HG02588 (cell line): ENCODE results near the gene VPS4A.

Experiments used
- ATAC-seq: cut with Tn5 transposase; IDR thresholded peaks from one replicate; pipeline ENCODE4 v1.9.1; 2021; ENCODE audit warnings: mild to moderate bottlenecking, moderate library complexity; ENCODE audit not compliant: unreplicated experiment

The VPS4A gene

GRCh38 chr16:69306031-69306430 lies 5.1 kb upstream of the VPS4A start:
- ATAC-seq: no peak

- no peak for ATAC-seq
Measured at GRCh38 chr16:69307091-69307490, 4.1 kb upstream of the VPS4A start.

DNA sequence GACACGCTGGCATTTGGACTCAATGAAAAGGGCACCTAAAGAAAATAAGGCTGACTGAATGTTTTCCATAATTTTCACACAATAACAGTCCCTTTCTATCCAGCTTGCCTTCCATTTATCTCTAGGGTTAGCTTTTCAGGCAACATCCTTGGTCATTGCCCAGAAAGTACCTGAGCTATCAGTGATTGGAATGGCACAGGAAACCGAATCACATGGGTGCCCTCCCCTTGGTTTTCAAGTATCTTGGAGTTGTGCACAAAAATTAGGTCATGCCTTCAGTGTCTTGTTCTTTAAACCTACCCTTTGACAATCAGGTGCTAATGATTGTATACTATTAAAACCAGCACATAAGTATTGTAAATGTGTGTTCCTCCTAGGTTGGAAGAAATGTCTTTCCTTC lies 3.3 kb upstream of the VPS4A start:
- no peak for ATAC-seq

DNA sequence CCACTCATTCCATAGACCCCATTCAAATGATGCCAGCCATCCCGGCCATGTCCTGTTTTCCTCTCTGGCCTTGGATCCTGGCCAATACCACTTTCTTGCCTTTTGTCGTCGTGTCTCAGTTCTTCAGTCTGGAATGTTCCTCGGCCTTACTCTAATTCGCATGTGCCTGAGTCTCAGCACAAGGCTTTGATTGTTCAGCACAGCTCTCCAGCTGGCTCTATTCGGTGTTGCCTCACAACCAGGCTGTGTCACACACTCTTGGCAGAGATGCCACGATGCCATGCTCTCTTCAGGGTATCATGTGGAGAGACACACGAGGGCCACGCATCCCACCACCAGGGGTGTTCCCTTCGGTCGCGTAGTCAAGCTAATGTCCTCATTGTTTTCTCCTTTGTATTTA lies 1.8 kb upstream of the VPS4A start:
- no peak for ATAC-seq

DNA sequence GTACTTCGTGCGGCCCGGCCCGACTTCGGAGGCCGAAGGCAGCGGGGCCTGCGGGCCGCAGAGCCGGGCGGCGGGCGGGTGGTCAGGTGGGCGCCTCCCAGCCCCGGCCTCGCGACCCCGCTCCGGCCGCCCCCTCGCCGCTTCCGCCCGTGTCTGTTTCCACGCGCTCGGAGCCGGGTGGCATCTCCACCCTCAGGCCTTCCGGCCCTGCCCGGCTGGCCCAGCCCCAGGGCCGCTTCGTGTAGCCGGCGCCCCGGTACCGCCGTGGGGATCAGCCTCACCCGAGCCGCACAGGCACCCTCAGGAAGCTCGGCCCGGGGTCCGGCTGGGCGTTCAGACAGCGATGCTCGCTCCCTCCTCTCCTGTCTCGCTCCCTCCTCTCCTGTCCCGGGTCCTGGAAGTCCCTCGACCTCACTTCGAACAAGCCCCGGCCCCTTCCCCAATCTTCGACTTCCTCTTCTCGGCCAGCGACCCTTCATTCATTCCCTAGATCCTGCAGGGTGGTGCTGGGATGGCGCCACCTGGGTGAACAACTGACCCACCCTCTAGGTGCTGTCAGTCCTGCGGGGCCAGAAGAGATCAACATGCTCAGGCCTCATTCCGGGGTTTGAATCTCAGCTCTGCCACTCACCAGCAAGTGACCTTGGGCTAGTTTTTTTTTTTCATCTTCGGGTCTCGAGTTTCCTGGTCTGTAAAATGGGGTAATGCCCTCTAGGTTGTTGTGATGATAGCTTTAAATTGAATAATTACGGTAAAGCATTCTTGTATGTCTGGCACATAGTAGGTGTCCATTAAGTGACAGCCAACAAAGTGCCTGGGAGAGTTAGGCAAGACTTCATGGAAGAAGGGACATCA lies 610 bp downstream of the VPS4A start:
- peak; percentile 42 for ATAC-seq

GRCh38 chr16:69313469-69313868 lies 2.3 kb downstream of the VPS4A start:
- ATAC-seq: no peak

GRCh38 chr16:69314534-69314933 lies 3.4 kb downstream of the VPS4A start:
- no peak for ATAC-seq

GRCh38 chr16:69315486-69316311 lies 4.5 kb downstream of the VPS4A start:
- no peak for ATAC-seq

- no peak for ATAC-seq
Measured at GRCh38 chr16:69316595-69317034, 5.5 kb downstream of the VPS4A start.

GRCh38 chr16:69318177-69318910 lies 7.2 kb downstream of the VPS4A start:
- no peak for ATAC-seq

DNA sequence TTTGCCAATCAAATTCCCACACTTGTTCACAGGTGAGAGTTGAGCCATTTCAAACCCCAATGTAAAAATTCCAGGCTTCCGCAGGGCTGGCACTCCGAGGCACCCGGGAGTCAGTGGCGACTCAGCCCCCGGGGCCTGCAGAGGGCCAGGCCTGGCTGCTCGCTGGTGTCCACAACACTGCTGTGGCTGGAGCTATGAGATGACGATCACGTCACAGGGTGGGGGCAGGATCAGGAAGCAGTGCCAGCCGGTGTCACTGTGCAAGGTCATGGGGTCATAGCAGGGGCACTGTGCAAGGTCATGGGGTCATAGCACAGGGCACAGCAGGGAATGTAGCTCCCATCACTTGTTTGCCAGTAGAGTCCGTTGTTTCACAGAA lies 7.8 kb downstream of the VPS4A start:
- ATAC-seq: no peak

DNA sequence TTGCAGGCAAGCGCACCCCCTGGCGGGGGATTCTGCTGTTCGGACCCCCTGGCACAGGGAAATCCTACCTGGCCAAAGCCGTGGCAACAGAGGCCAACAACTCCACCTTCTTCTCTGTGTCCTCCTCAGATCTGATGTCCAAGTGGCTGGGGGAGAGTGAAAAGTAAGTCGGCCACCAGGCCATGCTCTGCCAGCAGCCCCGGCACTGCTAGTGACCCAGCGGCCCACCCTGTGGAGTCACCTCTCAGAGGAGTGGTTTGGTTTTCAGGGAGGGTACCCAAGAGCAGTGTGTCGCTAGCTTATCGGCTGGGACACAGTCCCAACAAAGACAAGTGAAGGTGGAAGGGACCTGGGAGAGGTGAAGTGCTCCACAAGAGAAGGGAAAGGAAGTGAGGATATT lies 8.2 kb downstream of the VPS4A start:
- no peak for ATAC-seq

DNA sequence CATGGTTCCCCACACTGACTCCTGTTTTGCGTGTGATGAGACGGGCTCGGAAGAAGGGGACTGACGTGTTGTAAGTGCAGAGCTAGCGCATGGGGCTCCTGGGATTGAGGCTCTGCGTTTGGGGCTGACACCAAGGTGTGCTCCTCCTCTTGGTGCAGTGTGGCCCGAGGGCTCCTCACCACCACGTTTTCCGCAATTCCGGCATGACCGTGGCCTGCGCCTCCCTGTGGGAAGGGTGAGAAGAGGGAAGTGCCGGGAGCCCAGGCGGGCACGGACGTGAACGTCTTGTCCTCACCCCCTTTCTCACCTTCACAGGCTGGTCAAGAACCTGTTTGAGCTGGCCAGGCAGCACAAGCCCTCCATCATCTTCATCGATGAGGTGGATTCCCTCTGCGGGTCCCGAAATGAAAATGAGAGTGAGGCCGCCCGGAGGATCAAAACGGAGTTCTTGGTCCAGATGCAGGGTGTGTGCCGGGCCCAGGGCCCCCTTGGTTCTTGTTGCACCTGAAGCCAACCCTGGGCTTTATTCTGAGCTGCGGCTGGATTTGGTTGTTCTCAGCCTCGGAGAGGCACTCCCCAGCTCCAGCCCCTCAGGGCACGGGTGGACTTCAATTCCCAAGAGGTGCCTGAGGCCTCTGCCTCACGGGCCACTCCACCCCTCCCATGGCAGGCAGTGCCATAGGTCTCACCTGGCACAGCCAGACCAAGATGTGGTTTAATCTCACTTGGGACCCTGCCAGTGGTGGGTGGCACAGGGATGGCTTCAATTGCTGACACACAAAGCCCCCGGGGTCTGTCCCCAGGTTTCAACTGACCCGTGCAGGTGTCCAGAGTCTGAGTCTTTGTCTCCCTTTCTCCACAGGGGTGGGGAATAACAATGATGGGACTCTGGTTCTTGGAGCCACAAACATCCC lies 8.9 kb downstream of the VPS4A start:
- no peak for ATAC-seq

DNA sequence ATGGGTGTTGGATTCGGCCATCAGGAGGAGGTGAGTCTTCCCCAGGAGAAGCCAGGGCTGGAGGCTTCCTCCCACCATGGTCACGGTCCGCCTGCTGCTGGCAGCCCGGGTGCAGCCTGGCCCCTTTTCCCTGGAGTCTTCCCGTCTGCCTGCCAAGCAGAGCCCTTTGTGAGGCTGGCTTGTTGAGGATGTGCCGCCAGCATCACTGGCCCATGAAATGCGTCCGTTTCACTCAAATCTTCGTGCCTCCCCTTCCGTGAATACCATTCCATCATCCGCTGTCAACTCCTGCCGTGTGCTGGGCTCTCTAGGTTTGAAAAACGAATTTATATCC lies 9.6 kb downstream of the VPS4A start:
- ATAC-seq: no peak

DNA sequence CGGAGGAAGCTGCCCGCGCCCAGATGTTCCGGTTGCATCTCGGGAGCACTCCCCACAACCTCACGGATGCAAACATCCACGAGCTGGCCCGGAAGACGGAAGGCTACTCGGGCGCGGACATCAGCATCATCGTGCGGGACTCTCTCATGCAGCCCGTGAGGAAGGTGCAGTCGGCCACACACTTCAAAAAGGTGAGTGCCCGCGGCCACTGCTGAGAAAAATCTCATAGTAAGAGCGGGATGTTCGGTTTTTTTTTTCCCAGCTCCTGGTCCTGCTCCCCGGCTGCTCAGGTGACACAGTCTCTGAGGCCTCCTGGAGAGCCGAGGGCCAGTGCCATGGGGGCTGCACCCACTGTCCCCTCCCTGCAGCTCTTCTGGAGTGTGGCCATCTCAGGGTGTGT lies 9.9 kb downstream of the VPS4A start:
- ATAC-seq: no peak

DNA sequence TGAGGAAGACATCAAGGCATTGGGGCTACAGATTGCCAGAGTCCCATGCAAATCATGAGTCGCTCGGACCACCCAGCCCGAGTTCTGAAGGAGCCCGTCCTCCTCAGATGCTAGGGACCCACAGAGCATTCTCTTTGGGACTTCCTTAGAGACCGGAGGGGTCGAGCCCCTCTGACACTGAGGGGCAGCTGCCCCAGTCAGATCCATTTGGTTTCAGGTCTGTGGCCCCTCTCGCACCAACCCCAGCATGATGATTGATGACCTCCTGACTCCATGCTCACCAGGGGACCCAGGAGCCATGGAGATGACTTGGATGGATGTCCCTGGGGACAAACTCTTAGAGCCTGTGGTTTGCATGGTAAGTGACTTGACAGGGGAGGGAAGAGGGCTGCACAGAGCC lies 11.2 kb downstream of the VPS4A start:
- no peak for ATAC-seq

- ATAC-seq: no peak
Measured at GRCh38 chr16:69323415-69323814, 12.3 kb downstream of the VPS4A start.

GRCh38 chr16:69324013-69324531 lies 12.9 kb downstream of the VPS4A start:
- no peak for ATAC-seq

DNA sequence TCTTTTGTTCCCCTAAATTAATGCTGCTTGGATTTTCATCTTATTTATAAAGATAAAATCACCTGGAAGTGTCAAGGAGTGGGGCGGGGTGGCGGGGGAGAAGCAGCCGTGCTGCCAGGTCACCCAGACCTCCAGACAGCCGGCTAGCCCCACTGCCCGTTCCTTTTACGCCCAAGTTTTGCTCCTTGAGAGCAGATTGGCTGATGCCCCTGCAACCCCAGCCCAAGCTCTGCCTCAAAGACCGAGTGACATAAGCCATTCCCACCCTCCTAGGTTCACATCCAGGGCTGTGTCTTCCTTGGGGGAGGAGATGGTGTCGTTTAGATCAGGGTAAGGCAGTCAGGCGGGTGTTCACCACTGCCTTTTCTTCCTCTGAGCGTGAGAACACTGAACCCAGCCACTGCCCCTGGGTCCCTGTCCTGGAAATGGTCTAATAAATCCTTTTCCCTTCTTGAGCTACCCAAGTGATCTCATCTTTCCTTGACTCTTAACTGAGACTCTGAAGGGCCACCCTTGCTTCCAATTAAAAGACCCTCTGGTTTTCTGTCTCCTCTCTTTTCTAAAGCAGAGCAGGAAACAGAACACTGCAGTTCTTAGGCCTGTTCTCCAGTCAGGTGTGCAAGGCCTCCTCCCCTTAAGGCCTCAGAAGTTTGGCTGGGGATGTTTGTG lies 13.6 kb downstream of the VPS4A start:
- ATAC-seq: no peak

DNA sequence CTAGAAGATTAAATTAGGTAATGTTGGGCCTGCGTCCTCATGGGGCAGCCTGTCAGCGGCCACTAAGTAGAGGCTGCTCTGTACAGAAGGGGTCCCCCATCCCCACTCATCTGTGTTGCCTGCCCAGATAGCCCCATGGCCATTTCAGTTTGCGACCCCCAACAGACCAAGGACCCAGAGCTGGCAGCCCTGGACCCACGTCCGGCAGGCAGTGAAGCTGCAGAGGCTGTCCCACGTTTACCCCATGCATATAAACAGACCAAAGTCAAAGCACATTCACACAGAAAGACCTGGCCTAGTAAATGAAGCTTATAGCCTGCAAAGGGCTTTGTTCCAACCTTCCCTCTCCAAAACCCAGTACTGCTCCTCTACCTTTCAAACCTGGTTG lies 14.6 kb downstream of the VPS4A start:
- ATAC-seq: no peak
